MCF 10A (cell line): ENCODE measurements around the gene UBAC1. TPM values are rescaled to one million over a fixed set of nuclear protein-coding genes. Genes with fewer than 3 reads are reported as not detected.

Experiments used
- BruUV-seq: library from RNA; stranded (reverse); fragments of 400-500 nt; replicated peaks from 2 replicates; lab custom pipeline; 2021; lab: Mats Ljungman, UMichigan
- CTCF ChIA-PET: fragments of 300-600 bp; sonication (Branson Sonifier 250); formaldehyde crosslinking; extraction: SDS; loops from one replicate; lab custom pipeline; 2021; ENCODE audit warnings: antibody characterized with exemption, inconsistent platforms; lab: Yijun Ruan, JAX
- POLR2A ChIA-PET: fragments of 300-600, 350-650 bp; sonication (Branson Sonifier 250); formaldehyde crosslinking; extraction: SDS; loops from one replicate; lab custom pipeline; 2020; ENCODE audit warnings: antibody characterized with exemption, inconsistent platforms; lab: Yijun Ruan, JAX
- DNase-seq: peaks from one replicate; pipeline ENCODE4 v3.0.0-alpha.2; 2018; ENCODE audit not compliant: unreplicated experiment
- H3K27ac Mint-ChIP-seq: one replicate; pipeline ENCODE4 v1.8.0; 2022; ENCODE audit warnings: mild to moderate bottlenecking, low read depth, mixed read lengths; ENCODE audit not compliant: unreplicated experiment
- H3K27me3 Mint-ChIP-seq: one replicate; pipeline ENCODE4 v1.8.0; 2022; ENCODE audit warnings: mixed read lengths; ENCODE audit not compliant: insufficient read depth, unreplicated experiment
- H3K36me3 Mint-ChIP-seq: one replicate; pipeline ENCODE4 v1.8.0; 2022; ENCODE audit warnings: mild to moderate bottlenecking, moderate library complexity, mixed read lengths; ENCODE audit not compliant: insufficient read depth, unreplicated experiment
- H3K4me1 Mint-ChIP-seq: one replicate; pipeline ENCODE4 v1.8.0; 2022; ENCODE audit warnings: mixed read lengths; ENCODE audit not compliant: insufficient read depth, unreplicated experiment
- H3K4me3 Mint-ChIP-seq: one replicate; pipeline ENCODE4 v1.8.0; 2022; ENCODE audit warnings: mild to moderate bottlenecking, moderate library complexity, mixed read lengths; ENCODE audit not compliant: unreplicated experiment
- H3K9me3 Mint-ChIP-seq: one replicate; pipeline ENCODE4 v1.8.0; 2022; ENCODE audit warnings: mixed read lengths; ENCODE audit not compliant: unreplicated experiment
- intact Hi-C: fragments of 100-400 bp; cut with micrococcal nuclease; formaldehyde crosslinking; loops from 2 replicates; pipeline ENCODE4 v1.14.1; 2022
- total RNA-seq: library from RNA; stranded (reverse); gene quantifications from 2 replicates; pipeline ENCODE4 v1.2.3, GENCODE V29; 2022
- TF ChIP-seq, protein P1 (sequence below): fragments of 200-600 bp; IDR thresholded peaks from one replicate; pipeline ENCODE4 v1.8.0; 2022; ENCODE audit warnings: antibody characterized with exemption, mild to moderate bottlenecking; ENCODE audit not compliant: unreplicated experiment

UBAC1 gene
- total RNA-seq, 1 experiment from 2014 or later, result 34.7 TPM

GRCh38 chr9:135998016-135998380 is 36.8 kb upstream of the UBAC1 start:
- Mint-ChIP-seq H3K4me1 (no peaks in the 10 kb centered on the region), H3K9me3 (no peaks in the 10 kb centered on the region), H3K4me3 (no peak overlapping the region), H3K27me3 (no peaks in the 10 kb centered on the region), H3K27ac (no peak overlapping the region), H3K36me3 (no peaks in the 10 kb centered on the region)
- ChIA-PET POLR2A (no interaction called here), CTCF (interaction anchor here (0.6 kb wide), 1 partner anchor 44 kb away, joined by 3 read pairs; no protein-coding TSS in a partner anchor)
- TF ChIP-seq, protein P1, sequence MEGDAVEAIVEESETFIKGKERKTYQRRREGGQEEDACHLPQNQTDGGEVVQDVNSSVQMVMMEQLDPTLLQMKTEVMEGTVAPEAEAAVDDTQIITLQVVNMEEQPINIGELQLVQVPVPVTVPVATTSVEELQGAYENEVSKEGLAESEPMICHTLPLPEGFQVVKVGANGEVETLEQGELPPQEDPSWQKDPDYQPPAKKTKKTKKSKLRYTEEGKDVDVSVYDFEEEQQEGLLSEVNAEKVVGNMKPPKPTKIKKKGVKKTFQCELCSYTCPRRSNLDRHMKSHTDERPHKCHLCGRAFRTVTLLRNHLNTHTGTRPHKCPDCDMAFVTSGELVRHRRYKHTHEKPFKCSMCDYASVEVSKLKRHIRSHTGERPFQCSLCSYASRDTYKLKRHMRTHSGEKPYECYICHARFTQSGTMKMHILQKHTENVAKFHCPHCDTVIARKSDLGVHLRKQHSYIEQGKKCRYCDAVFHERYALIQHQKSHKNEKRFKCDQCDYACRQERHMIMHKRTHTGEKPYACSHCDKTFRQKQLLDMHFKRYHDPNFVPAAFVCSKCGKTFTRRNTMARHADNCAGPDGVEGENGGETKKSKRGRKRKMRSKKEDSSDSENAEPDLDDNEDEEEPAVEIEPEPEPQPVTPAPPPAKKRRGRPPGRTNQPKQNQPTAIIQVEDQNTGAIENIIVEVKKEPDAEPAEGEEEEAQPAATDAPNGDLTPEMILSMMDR, result no peak
- DNase-seq, result no peak
- intact Hi-C loops, result no loop called here
- no TSS peak for BruUV-seq

- TF ChIP-seq, protein P1, result no peak
- Mint-ChIP-seq H3K36me3 (no peaks in the 10 kb centered on the region), H3K27ac (no peak overlapping the region), H3K27me3 (no peaks in the 10 kb centered on the region), H3K4me3 (no peak overlapping the region), H3K4me1 (no peaks in the 10 kb centered on the region), H3K9me3 (no peaks in the 10 kb centered on the region)
- BruUV-seq, result no TSS peak
- DNase-seq, result no peak
- intact Hi-C loops, result no loop called here
- ChIA-PET CTCF (interaction anchor here (0.6 kb wide), 1 partner anchor 791 kb away, joined by 3 read pairs; no protein-coding TSS in a partner anchor), POLR2A (no interaction called here)
Observed at GRCh38 chr9:135997090-135998015, 36.2 kb upstream of the UBAC1 start.

DNA sequence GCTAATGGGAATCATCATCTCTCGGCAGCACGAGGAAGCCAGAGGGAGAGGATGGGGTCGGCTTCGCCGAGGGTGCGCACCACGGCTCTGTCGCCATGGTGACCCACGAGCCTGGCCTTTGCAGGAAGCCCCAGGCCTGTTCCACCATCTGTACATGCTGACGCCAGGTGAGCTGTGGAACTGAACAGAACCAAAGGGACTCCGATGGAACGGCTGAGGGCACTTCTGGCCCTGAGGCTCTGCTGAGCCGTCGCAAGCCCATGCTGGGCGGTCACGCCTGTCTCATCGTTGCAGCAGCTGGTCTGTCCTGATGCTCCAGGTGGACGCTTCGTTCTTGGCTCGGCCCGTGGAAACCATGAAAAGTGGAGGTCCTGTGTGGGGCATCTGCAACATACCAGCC is 34.6 kb upstream of the UBAC1 start:
- Mint-ChIP-seq H3K4me3 (no peak overlapping the region), H3K27ac (no peak overlapping the region), H3K4me1 (no peaks in the 10 kb centered on the region), H3K36me3 (no peaks in the 10 kb centered on the region), H3K27me3 (no peaks in the 10 kb centered on the region), H3K9me3 (no peaks in the 10 kb centered on the region)
- ChIA-PET POLR2A (no interaction called here), CTCF (no interaction called here)
- no TSS peak for BruUV-seq
- TF ChIP-seq, protein P1, result no peak
- intact Hi-C loops, result no loop called here
- no peak for DNase-seq

GRCh38 chr9:135994501-135995192 is 33.5 kb upstream of the UBAC1 start:
- no peak for DNase-seq
- Mint-ChIP-seq H3K4me3 (no peak overlapping the region), H3K9me3 (no peaks in the 10 kb centered on the region), H3K27me3 (no peaks in the 10 kb centered on the region), H3K4me1 (no peaks in the 10 kb centered on the region), H3K36me3 (no peaks in the 10 kb centered on the region), H3K27ac (no peak overlapping the region)
- TF ChIP-seq, protein P1, result no peak
- BruUV-seq, result no TSS peak
- CTCF ChIA-PET, result no interaction called here
- POLR2A ChIA-PET, result no interaction called here
- intact Hi-C loops, result no loop called here
